ENCODE measurements around the gene RPH3AL. TPM values are rescaled to one million over a fixed set of nuclear protein-coding genes. Genes with fewer than 3 reads are reported as not detected.

Gene RPH3AL
- total RNA-seq, 4 donors from 2014 or later, result 9.6 to 62.4 (median 41.9) TPM

DNA sequence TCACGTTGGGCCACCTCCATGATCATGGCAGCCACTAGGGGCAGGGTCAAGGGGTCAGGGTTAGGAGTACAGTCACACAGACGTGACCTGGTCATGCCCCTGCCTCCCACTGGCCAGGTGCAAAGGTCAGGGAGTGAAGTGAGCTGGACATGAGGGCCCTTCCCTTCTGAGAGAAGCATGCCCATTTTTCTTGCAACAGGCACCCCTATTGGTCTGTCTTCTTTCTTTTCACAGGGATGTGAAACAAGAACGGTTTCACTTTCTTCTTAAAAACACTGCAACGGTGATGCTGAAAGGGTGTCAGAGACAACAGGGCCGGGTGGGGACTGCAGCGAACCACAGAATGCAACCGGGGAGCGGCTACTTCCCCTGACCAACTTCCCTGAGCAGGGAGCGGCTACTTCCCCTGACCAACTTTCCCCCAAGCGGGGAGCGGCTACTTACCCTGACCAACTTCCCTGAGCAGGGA lies 119.1 kb downstream of the RPH3AL start:
- no peaks in the 10 kb centered on the region for H3K27me3 ChIP-seq
- H3K9me3 ChIP-seq, result no peaks in the 10 kb centered on the region
- TF ChIP-seq, protein P1, sequence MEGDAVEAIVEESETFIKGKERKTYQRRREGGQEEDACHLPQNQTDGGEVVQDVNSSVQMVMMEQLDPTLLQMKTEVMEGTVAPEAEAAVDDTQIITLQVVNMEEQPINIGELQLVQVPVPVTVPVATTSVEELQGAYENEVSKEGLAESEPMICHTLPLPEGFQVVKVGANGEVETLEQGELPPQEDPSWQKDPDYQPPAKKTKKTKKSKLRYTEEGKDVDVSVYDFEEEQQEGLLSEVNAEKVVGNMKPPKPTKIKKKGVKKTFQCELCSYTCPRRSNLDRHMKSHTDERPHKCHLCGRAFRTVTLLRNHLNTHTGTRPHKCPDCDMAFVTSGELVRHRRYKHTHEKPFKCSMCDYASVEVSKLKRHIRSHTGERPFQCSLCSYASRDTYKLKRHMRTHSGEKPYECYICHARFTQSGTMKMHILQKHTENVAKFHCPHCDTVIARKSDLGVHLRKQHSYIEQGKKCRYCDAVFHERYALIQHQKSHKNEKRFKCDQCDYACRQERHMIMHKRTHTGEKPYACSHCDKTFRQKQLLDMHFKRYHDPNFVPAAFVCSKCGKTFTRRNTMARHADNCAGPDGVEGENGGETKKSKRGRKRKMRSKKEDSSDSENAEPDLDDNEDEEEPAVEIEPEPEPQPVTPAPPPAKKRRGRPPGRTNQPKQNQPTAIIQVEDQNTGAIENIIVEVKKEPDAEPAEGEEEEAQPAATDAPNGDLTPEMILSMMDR (IDR thresholded peaks at IDR 0.05), result no peak
- TF ChIP-seq EP300 (IDR thresholded peaks at IDR 0.05) (no peak), POLR2A (IDR thresholded peaks at IDR 0.05) (no peak)
- peak in 1 of 2 donors; percentile 9 for DNase-seq (ENCODE audit: low spot score in 2 of 2)
- WGBS, 2 donors, result 50 to 58% methylated on average over 10 to 11 of the region's 11 CpGs
- no peaks in the 10 kb centered on the region for H3K36me3 ChIP-seq
- no peaks in the 10 kb centered on the region for H3K4me1 ChIP-seq
- H3K4me3 ChIP-seq, result peak overlapping the region in 1 of 4 donors; percentile 10
- H3K27ac ChIP-seq, result peak overlapping the region in 2 of 4 donors; percentile 23 to 50

GRCh38 chr17:231966-232807 lies 120.4 kb downstream of the RPH3AL start:
- no peak overlapping the region for H3K4me3 ChIP-seq
- H3K27me3 ChIP-seq, result no peaks in the 10 kb centered on the region
- H3K27ac ChIP-seq, result peak overlapping the region in 1 of 4 donors; percentile 30
- H3K4me1 ChIP-seq, result no peaks in the 10 kb centered on the region
- no peaks in the 10 kb centered on the region for H3K36me3 ChIP-seq
- no peaks in the 10 kb centered on the region for H3K9me3 ChIP-seq
- TF ChIP-seq, protein P1 (IDR thresholded peaks at IDR 0.05), result no peak
- TF ChIP-seq POLR2A (IDR thresholded peaks at IDR 0.05), result no peak
- no peak for TF ChIP-seq EP300 (IDR thresholded peaks at IDR 0.05)
- no peak for DNase-seq (ENCODE audit: low spot score in 2 of 2)
- 76 to 77% methylated on average over 18 to 24 of the region's 24 CpGs for WGBS, 2 donors

- no peaks in the 10 kb centered on the region for H3K27me3 ChIP-seq
- TF ChIP-seq POLR2A (IDR thresholded peaks at IDR 0.05) (no peak), EP300 (IDR thresholded peaks at IDR 0.05) (no peak)
- TF ChIP-seq, protein P1 (IDR thresholded peaks at IDR 0.05), result no peak
- no peak for DNase-seq (ENCODE audit: low spot score in 2 of 2)
- WGBS, 2 donors, result 74 to 79% methylated on average over 10 to 15 of the region's 16 CpGs
- no peaks in the 10 kb centered on the region for H3K4me1 ChIP-seq
- no peak overlapping the region for H3K4me3 ChIP-seq
- no peaks in the 10 kb centered on the region for H3K36me3 ChIP-seq
- H3K27ac ChIP-seq, result no peak overlapping the region
- no peaks in the 10 kb centered on the region for H3K9me3 ChIP-seq
These were observed 121.2 kb downstream of the RPH3AL start for GRCh38 chr17:231191-231965.

DNA sequence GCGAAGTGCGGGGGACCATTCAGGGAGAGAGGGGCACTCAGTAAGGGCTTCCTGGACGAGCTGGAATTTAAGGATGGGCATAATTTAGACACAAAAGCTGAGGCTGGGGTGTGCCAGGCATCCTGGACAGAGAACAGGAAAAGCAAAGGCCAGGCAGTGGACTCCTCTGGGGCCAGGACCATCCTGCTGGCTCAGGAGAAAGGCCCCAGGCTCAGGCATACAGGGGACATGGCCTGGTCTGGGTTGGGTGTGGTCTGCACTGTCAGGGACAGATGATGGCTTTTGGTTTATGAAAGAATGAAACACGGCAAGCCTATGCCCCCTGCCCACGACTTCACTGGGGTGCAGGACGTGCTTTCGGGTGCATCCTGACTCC lies 122.2 kb downstream of the RPH3AL start:
- no peak overlapping the region for H3K4me3 ChIP-seq
- TF ChIP-seq, protein P1 (IDR thresholded peaks at IDR 0.05), result no peak
- no peak for TF ChIP-seq EP300 (IDR thresholded peaks at IDR 0.05)
- TF ChIP-seq POLR2A (IDR thresholded peaks at IDR 0.05), result no peak
- H3K4me1 ChIP-seq, result no peaks in the 10 kb centered on the region
- no peaks in the 10 kb centered on the region for H3K9me3 ChIP-seq
- H3K36me3 ChIP-seq, result no peaks in the 10 kb centered on the region
- H3K27ac ChIP-seq, result no peak overlapping the region
- H3K27me3 ChIP-seq, result no peaks in the 10 kb centered on the region
- no peak for DNase-seq (ENCODE audit: low spot score in 2 of 2)
- 81 to 90% methylated on average over 7 of the region's 7 CpGs for WGBS, 2 donors

Measured in tibial nerve (tissue), 4 donors.